ENCODE results near the gene PRSS57.

DNA sequence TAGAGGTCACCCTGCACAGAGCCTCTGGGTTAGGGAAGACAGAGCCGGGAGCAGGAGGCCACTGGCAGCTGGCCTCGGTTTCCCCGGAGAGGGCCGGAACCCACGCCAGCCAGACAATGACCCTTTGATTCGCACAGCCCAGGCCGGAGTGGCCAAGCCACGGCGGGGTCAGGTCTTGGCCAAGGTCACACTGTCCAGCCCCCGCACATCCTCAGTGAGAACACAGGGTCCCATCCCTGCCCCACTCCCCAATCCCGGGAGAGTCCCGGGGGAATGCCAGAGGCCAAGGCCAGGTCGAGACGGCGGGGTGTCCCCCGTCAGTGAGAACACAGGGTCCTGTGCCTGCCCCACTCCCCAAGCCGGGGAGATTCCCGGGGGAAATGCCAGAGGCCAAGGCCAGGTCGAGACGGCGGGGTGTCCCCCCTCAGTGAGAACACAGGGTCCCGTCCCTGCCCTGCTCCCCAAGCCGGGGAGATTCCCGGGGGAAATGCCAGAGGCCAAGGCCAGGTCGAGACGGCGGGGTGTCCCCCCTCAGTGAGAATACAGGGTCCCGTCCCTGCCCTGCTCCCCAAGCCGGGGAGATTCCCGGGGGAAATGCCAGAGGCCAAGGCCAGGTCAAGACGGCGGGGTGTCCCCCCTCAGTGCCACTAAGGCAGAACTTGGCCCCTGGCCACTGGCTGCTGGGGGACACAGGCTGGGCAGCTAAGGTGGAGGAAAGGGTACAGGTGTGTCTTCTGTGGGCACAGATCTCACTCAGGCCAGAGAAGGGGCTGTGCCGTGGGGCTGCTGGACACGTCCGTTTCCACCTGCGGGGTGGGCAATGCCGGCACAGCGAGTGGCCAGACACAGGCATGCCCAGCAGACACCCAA, 20.7 kb downstream of the PRSS57 start:
- no peak for TF ChIP-seq POLR2A (IDR thresholded peaks at IDR 0.05)
- TF ChIP-seq, protein P1, sequence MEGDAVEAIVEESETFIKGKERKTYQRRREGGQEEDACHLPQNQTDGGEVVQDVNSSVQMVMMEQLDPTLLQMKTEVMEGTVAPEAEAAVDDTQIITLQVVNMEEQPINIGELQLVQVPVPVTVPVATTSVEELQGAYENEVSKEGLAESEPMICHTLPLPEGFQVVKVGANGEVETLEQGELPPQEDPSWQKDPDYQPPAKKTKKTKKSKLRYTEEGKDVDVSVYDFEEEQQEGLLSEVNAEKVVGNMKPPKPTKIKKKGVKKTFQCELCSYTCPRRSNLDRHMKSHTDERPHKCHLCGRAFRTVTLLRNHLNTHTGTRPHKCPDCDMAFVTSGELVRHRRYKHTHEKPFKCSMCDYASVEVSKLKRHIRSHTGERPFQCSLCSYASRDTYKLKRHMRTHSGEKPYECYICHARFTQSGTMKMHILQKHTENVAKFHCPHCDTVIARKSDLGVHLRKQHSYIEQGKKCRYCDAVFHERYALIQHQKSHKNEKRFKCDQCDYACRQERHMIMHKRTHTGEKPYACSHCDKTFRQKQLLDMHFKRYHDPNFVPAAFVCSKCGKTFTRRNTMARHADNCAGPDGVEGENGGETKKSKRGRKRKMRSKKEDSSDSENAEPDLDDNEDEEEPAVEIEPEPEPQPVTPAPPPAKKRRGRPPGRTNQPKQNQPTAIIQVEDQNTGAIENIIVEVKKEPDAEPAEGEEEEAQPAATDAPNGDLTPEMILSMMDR (IDR thresholded peaks at IDR 0.05) = no peak
- TF ChIP-seq EP300 (IDR thresholded peaks at IDR 0.05) = no peak
- TF ChIP-seq POLR2AphosphoS5 (IDR thresholded peaks at IDR 0.05) = no peak
